Measurements from ENCODE around the gene AVP.

DNA sequence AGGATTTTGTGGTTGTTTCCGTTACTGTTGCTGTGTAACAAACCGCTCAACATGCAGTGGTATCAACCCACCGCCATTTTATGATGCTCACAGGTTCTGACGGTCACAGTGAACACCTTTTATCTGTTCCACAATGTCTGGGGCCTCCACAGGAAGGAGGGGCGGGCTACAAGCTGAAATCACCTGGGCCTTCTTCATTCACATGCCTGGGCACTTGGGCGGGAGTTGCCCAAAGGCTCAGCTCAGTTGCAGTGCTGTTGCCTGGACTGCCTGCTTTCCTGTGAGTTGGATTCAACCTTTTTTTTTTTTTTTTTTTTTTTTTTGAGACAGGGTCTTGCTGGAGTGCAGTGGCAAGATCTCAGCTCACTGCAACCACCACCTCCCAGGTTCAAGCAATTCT, 16.7 kb upstream of the AVP start:
- no peak for TF ChIP-seq ZNF557 (CRISPR knock-in tag; IDR thresholded peaks at IDR 0.05)
- TF ChIP-seq, protein P1, sequence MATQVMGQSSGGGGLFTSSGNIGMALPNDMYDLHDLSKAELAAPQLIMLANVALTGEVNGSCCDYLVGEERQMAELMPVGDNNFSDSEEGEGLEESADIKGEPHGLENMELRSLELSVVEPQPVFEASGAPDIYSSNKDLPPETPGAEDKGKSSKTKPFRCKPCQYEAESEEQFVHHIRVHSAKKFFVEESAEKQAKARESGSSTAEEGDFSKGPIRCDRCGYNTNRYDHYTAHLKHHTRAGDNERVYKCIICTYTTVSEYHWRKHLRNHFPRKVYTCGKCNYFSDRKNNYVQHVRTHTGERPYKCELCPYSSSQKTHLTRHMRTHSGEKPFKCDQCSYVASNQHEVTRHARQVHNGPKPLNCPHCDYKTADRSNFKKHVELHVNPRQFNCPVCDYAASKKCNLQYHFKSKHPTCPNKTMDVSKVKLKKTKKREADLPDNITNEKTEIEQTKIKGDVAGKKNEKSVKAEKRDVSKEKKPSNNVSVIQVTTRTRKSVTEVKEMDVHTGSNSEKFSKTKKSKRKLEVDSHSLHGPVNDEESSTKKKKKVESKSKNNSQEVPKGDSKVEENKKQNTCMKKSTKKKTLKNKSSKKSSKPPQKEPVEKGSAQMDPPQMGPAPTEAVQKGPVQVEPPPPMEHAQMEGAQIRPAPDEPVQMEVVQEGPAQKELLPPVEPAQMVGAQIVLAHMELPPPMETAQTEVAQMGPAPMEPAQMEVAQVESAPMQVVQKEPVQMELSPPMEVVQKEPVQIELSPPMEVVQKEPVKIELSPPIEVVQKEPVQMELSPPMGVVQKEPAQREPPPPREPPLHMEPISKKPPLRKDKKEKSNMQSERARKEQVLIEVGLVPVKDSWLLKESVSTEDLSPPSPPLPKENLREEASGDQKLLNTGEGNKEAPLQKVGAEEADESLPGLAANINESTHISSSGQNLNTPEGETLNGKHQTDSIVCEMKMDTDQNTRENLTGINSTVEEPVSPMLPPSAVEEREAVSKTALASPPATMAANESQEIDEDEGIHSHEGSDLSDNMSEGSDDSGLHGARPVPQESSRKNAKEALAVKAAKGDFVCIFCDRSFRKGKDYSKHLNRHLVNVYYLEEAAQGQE (IDR thresholded peaks at IDR 0.05; ENCODE audit: borderline replicate concordance in 1 of 2, low read depth in 1 of 2, low read length in 2 of 2): no peak
- no peak for TF ChIP-seq EZH2 (conservative IDR thresholded peaks at IDR 0.05; ENCODE audit: low read depth, low read length)
- TF ChIP-seq, protein P2, sequence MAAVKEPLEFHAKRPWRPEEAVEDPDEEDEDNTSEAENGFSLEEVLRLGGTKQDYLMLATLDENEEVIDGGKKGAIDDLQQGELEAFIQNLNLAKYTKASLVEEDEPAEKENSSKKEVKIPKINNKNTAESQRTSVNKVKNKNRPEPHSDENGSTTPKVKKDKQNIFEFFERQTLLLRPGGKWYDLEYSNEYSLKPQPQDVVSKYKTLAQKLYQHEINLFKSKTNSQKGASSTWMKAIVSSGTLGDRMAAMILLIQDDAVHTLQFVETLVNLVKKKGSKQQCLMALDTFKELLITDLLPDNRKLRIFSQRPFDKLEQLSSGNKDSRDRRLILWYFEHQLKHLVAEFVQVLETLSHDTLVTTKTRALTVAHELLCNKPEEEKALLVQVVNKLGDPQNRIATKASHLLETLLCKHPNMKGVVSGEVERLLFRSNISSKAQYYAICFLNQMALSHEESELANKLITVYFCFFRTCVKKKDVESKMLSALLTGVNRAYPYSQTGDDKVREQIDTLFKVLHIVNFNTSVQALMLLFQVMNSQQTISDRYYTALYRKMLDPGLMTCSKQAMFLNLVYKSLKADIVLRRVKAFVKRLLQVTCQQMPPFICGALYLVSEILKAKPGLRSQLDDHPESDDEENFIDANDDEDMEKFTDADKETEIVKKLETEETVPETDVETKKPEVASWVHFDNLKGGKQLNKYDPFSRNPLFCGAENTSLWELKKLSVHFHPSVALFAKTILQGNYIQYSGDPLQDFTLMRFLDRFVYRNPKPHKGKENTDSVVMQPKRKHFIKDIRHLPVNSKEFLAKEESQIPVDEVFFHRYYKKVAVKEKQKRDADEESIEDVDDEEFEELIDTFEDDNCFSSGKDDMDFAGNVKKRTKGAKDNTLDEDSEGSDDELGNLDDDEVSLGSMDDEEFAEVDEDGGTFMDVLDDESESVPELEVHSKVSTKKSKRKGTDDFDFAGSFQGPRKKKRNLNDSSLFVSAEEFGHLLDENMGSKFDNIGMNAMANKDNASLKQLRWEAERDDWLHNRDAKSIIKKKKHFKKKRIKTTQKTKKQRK (IDR thresholded peaks at IDR 0.05; ENCODE audit: low read length): no peak
- TF ChIP-seq, protein P3, sequence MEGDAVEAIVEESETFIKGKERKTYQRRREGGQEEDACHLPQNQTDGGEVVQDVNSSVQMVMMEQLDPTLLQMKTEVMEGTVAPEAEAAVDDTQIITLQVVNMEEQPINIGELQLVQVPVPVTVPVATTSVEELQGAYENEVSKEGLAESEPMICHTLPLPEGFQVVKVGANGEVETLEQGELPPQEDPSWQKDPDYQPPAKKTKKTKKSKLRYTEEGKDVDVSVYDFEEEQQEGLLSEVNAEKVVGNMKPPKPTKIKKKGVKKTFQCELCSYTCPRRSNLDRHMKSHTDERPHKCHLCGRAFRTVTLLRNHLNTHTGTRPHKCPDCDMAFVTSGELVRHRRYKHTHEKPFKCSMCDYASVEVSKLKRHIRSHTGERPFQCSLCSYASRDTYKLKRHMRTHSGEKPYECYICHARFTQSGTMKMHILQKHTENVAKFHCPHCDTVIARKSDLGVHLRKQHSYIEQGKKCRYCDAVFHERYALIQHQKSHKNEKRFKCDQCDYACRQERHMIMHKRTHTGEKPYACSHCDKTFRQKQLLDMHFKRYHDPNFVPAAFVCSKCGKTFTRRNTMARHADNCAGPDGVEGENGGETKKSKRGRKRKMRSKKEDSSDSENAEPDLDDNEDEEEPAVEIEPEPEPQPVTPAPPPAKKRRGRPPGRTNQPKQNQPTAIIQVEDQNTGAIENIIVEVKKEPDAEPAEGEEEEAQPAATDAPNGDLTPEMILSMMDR (CRISPR knock-in tag; IDR thresholded peaks at IDR 0.05): no peak
- TF ChIP-seq CEBPB (IDR thresholded peaks at IDR 0.05; ENCODE audit: borderline replicate concordance, low read depth, low read length): no peak
- no peak for TF ChIP-seq ZNF616 (CRISPR knock-in tag; IDR thresholded peaks at IDR 0.05; ENCODE audit: low read depth)
- TF ChIP-seq KDM5A (IDR thresholded peaks at IDR 0.05; ENCODE audit: borderline replicate concordance, low read length): no peak
- no peak for TF ChIP-seq ZFP36L2 (CRISPR knock-in tag; IDR thresholded peaks at IDR 0.05)

Data from HepG2 (cell line).